Activated T-cell treated with anti-CD3 and anti-CD28 coated beads for 1 hour (primary cell): ENCODE measurements around the gene DEFB112.

Experiments used
- DNase-seq: peaks from one replicate; pipeline ENCODE4 v3.0.0-alpha.2; 2020; ENCODE audit warnings: low read depth

The DEFB112 gene

GRCh38 chr6:50049829-50050228 lies at the start of gene DEFB112:
Gene DEFB112, minus strand, starts transcription at chr6:50049929. Its CDS starts 60 bp downstream, at chr6:50049869.
- no peak for DNase-seq

GRCh38 chr6:50098641-50098993 lies 48.9 kb upstream of the DEFB112 start:
- no peak for DNase-seq

GRCh38 chr6:50097966-50098640 lies 48.4 kb upstream of the DEFB112 start:
- DNase-seq = no peak

GRCh38 chr6:50096296-50096695 lies 46.6 kb upstream of the DEFB112 start:
- DNase-seq = no peak

GRCh38 chr6:50093938-50094272 lies 44.2 kb upstream of the DEFB112 start:
- no peak for DNase-seq

DNA sequence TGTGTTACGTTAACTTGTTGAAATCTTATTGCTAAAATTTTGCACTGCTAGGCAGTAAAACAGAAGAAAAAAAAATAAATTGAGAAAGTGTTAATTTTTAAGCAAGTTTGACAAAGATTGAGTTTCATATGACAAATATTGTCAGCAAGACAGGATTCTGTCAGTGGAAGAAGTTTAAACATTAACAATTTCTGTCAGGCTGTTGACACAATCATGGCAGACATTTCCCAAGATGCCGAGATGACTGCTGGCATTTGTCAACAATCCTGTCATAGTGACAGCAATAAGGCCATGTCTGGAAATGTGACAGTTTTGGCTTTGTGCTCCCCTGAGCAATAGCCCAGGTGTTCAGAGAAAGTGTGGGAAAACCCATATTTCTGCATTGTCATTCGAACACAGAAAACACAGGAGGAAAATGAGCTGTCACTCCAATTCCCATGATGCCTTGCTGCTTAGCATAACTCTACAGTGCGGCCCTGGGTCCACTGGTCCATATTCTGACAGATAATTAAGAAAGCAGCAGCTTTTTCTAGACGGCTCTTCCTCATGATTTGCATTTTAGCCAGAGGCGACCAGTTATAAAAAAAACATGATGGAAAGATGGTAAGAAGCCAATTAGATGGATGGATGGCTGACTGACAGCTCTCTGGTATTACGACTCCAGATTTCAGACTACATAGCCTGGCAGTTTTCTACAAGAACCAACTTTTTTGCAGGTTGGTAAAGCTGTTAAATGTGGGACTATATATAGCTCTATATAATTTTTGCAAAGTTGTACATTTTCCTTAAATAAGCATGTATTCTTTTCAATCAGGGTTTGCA lies 43.6 kb upstream of the DEFB112 start:
- no peak for DNase-seq

DNA sequence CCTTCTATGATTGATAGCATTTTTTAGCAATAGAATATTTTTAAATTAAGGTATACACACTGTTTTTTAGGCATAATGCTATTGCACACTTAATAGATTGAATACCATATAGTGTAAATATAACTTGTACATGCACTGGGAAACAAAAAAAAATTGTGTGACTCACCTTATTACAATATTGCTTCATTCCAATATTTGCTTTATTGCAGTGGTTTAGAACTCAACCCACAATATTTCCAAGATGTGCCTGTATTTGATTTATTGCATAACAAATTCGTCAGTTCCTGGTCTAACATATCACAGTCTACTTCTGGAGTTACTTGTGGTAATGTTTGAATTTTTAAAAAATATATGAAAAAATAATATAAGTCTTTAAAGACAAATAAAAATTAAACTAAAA lies 41.9 kb upstream of the DEFB112 start:
- no peak for DNase-seq

DNA sequence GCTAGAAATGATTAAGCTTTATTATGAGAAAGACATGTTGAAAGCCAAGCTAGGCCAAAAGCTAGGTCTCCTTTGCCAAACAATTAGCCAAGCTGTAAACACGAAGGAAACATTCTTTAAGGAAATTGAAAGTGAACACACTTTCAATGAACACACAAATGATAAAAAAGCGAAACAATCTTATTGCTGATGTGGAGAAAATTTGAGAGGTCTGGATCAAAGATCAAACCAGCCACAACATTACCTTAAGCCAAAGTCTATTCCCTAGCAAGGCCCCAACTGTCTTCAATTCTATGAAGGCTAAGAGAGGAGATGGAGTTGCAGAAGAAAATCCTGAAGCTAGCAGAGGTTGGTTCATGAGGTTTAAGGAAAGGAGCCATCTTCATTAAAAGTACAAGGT lies 40.2 kb upstream of the DEFB112 start:
- DNase-seq = no peak

DNA sequence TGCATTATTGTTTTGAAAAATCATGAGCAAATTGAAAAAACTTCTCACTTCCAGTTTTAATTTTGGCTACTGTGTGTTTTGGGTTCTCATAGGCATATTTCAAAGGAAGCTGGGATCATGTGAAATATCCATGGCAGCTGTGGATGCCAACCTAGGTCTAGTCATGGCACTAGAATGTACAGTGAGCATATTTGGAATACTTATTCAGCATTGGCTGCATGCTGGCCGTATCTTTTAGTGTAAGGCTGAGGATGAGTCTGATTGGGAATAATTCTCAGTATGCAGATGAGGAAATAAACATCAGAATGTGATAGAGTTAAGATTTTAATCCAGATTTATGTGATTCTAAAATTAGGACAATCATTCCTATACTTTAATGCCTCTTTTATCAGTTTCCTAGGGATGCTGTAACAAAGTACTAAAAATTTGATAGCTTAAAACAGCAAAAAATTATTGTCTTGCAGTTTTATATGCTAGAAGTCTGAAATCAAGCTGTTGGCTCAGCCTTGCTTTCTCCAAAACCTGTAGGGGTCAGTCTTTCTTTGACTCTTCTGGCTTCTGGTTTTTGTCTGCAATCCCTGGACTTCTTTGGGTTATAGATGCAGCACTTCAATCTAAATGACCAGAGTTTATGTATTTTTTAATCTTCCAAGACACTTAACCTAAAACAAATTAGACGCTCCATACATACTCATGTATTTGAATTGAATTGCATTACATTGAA lies 37.7 kb upstream of the DEFB112 start:
- no peak for DNase-seq

DNA sequence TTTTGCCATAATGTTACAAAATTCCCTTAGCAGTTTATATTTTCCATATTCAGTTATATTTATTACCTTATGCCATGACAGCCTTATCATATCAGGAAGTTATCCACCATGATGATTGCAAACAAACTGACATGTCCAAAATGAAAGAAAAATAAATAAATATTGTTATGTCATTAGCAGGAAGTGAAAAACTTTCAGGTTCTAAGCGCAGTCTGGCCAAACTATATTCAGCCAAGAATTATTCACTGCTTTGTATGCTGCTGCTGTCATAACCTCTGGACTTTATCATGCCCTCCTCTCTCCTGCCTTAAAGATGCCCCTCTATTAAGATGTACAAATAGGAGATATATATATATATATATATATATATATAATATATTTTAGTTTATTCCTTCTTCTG lies 27.7 kb upstream of the DEFB112 start:
- no peak for DNase-seq

- no peak for DNase-seq
Observed at GRCh38 chr6:50076431-50076830, 26.7 kb upstream of the DEFB112 start.

DNA sequence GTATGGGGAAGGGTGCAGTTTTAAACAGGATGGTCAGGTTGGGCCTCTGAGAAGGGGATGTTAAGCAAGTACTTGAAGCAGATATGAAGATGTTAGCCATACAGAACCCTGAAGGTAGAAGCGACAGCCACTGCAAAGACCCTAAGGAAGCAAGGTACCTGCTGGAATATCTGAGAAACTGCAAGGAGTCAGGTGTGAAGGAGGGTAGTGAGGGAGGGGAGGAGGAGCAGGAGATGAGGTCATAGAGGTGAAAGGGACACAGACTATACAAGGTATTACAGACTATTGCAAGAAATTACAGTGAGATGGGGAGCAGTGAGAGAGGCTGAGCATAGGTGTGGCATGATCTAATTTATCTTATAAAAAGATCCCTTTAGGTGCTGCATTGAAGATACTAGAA lies 22.2 kb upstream of the DEFB112 start:
- DNase-seq = no peak

GRCh38 chr6:50070101-50070500 lies 20.4 kb upstream of the DEFB112 start:
- no peak for DNase-seq

DNA sequence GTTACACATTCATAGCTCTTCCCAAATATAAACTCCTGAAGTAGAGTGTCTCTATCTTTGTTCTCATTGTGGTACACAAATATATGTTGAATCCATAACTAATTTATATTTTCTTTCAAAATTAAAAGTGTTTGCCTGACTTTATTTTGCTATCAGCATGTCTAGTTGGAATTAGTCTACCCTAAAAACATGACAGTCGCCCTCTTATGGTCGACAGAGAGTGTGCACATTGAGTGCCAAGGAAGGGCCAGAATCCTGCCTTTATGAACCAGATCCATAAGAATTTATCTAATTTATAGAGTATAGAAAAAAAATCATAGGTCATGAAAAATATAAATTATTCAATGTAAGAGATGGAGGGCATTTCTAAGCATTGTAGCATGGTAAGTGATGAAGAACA lies 12.3 kb upstream of the DEFB112 start:
- no peak for DNase-seq

DNA sequence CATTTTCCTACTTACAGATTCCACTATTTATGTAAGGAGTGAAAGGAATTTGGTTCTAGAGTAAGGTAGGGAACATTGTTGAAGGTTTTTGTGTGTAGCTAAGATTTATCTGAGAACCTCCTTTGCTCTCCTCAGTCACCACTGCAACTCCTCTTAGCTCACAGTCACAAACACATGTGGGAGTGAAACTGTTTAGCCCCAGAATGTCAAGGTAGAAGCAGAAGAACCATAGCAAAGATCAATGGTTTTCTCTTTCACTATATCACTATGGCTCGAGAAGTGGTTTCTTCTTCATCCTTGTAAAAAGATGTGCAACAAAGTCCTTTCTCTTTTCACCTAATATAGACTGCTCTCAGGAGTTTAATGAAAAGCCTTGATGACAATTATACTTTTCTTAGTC lies 6.5 kb upstream of the DEFB112 start:
- no peak for DNase-seq

GRCh38 chr6:50047026-50047425 lies 2.7 kb downstream of the DEFB112 start:
- no peak for DNase-seq

- DNase-seq = no peak
Observed at GRCh38 chr6:50030777-50031562, 18.8 kb downstream of the DEFB112 start.

DNA sequence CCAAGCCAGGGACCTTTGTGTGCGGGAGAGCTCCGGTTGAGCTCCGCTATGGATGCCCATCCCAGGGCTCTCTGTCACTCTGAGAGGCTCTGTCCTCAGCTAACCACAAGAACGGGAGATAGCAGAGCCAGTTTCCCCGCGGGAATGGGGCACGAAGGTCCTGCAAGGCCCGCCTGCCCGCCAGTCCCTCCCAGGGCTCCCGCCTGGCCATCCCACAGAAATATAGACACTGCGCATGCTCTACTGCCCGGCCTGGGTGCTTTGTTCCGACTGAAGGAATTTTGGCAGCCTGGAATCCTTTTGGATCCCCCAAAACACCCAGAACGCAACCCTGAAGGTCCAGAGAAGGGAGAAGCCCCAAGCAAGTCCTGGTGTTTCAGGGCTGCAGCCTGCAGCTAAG lies 19.4 kb downstream of the DEFB112 start:
- DNase-seq = no peak

- no peak for DNase-seq
Observed at GRCh38 chr6:50025258-50025657, 24.5 kb downstream of the DEFB112 start.

- DNase-seq = no peak
Observed at GRCh38 chr6:50021894-50022293, 27.8 kb downstream of the DEFB112 start, which contains the start of gene DEFB110. Gene DEFB110, minus strand, starts transcription at chr6:50021994. Its CDS starts 59 bp downstream, at chr6:50021935.

GRCh38 chr6:50007819-50008218 lies 41.9 kb downstream of the DEFB112 start:
- no peak for DNase-seq

- no peak for DNase-seq
Observed at GRCh38 chr6:50003139-50003538, 46.6 kb downstream of the DEFB112 start.
